Activated CD4-positive, alpha-beta T cell treated with anti-CD3 and anti-CD28 coated beads, Interleukin-2, amount 50 U/mL, for 4 hours (primary cell): ENCODE measurements around the gene MLXIPL.
"Not testable (repeated sequence)": the region's sequence is repeated elsewhere in the genome, so short reads cannot be mapped to it uniquely, and the experiment has no call there.

Source experiments
- DNase-seq, 2 experiments: peaks; one replicate each; pipeline ENCODE4 v3.0.0-alpha.2; 2020

MLXIPL gene

GRCh38 chr7:73611017-73611555 lies 13.2 kb downstream of the MLXIPL start:
- no peak for DNase-seq

DNA sequence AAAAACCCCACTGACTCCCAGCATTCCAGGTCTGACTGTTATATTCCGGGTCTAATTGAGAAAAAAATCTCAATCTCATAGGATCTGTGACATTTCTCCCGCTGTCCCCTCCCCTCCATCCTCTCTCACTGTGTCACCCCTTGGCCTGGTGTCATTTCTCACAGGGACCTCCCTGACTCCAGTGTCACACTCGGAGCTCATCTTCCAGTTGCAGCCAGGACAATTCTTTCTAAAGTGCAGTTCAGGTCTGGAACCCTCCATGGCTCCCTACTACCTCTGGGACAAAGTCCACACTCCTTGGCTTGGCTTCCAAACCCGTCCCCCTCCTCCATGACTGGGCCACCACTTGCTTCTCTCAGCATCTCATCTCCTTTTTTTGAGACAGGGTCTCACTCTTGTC lies 14.2 kb downstream of the MLXIPL start:
- no peak for DNase-seq

DNA sequence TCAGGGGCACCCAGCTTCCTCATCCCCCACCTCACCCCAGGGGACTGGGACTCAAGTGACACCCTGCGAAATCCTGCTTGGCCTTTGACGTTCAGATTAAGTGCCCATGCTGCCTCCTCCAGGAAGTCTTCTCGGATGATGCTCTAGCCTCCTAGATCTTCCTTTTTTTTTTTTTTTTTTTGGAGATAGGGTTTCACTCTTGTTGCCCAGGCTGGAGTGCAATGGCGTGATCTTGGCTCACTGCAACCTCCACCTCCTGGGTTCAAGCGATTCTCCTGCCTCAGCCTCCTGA lies 16.7 kb downstream of the MLXIPL start:
- not testable (repeated sequence) for DNase-seq

GRCh38 chr7:73606801-73607691 lies 17.3 kb downstream of the MLXIPL start:
- DNase-seq: peak; percentile 59 to 61

DNA sequence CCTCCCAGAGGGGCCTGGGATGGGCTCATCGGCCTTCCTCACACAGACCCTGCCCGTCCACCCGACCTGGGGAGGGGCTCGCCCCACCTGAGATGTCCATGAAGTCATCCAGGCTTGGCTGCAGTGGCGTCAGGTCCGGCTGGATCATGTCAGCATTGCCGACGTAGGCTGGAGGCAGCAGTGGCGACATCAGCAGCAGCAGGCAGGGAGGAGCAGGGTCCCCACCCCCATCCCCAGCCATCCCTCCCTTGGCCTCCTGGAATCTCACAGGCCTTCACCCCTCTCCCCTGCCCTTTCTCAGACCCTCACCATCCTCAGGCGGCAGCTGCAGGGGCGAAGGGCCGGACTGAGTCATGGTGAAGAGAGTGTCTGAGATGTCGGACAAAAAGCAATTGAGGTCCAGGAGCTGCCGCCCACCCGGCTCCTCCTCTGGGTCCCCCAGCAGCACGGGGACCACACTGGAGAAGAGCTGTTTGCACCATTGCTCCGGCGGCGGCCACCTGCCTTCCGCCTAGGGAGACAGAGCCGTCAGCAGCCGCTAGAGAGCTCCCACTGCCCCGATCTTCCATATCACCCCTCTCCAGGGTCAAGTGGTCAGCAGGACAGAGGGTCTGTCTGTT lies 18.6 kb downstream of the MLXIPL start:
- no peak for DNase-seq

DNA sequence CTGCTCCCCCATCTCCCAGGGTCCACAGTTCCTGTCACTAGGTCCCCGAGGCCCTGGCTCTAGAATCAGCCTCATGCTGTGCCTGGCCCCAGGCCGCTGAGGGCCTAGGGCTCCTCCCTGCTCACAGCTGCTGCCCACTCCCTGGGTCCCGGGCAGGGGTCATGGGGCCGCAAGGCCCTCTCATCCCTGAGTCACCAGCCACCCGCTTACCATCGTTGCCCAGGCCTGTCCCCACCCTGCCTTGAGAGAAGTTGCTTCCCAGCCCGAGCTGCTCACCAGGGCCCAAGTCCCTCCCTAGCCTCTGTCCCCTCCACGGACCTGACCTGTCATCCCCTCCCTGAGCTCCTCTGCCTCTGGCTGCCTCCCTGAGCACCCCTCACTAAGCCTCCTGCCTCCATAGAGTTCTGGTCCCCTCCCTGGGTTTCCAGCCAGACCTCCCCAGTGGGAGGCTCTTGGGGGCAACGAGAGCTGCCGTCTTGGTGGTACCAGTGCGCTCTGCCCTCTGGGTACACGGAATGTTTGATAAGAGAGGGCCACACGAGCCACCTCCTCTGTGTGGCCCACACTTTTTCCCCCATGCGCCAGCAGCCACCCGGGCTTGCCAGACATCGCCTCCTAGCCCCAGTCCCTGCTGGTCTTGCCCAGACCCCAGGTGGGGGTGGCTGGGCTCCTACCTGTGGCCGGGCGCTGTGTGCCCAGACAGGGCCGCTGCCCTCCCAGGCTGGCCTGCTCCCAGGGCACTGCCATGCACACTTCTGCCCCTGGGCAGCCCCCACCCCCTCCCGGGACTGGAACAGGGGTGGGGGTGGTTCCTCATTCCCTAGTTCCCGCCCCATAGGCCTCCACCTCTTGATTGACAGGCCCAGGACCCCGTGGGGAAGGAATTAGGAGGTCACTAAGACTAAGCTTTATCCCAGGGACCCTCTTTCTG lies 21.3 kb downstream of the MLXIPL start:
- no peak for DNase-seq

- no peak for DNase-seq
Observed at GRCh38 chr7:73599916-73600315, 24.4 kb downstream of the MLXIPL start.

DNA sequence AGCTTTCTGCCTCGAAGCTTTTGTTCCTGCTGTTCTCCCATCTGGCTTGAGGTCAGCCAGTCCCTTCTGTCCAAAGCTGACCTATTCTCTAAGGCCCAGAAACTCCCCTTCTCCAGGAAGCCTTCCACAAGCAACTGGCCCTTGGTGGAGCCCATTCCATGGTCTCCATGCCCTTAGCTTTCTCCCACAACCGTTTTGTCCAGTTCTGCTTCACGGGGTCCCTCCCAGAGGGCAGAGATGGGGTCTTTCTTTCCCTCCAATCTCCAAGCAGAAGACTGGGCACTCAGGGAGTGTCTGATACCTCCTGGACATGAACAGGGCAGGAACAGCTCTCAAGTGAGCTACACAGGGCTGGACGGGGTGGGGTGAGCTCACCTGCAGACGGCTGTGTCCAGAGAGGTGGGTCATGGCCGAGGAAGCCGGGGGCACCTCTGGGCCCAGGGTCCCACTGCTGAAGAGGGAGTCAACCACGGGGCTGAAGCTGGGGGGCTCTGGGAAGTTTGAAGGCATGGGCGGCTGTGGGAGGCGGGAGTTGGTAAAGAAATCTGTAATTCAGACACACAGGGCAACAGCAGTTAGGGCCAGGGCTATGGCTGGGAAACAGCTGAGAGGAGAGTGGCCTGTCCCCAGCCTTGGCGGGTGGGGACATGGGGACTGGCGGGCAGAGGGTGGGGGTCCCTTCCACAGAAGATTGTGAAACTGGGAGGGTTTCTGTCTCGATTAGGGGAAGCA lies 25.0 kb downstream of the MLXIPL start:
- no peak for DNase-seq

GRCh38 chr7:73597978-73598782 lies 26.1 kb downstream of the MLXIPL start:
- DNase-seq: no peak

DNA sequence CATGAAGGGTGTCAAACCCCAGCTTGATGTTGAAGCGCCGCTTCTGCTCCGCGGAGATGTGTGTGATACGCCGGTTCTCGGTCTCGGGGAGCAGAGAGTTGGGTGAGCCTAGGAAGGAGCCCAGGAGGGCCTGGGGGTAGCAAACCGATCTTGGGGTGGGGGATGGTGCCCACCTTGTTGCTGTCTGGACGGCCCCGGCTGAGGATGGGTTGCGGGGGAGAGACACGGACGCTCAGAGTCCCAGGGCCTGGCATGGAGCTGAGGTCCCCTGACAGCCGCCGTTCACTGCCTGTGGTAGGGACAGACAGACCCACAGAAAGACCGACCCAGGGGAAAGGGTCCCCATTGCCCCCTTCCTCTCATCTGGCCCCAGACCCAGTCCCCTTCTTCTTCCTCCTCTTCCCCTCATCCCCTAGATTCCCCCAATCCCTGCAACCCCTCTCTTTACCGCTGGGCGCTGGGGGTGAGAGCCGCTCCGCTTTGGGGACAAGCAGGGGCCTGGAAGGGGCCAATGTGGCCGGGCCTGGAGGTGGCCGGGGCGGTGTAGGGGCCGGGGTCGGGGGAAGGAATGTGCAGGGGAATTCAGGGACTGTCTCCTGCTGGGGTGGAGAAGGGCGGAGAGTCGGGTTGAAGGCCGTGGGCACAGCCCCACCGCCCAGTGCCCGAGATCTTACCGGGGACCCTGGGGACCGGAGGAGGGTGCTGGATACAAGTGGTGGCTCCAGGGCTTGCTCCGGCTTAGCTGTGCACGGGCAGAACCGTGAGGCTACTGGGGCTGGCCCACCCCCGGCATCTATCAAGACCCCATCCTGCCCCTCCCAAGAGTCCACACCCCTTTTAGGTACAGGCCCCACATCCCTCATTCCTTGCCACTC lies 27.9 kb downstream of the MLXIPL start:
- no peak for DNase-seq

GRCh38 chr7:73595358-73595757 lies 29.0 kb downstream of the MLXIPL start:
- DNase-seq: no peak

DNA sequence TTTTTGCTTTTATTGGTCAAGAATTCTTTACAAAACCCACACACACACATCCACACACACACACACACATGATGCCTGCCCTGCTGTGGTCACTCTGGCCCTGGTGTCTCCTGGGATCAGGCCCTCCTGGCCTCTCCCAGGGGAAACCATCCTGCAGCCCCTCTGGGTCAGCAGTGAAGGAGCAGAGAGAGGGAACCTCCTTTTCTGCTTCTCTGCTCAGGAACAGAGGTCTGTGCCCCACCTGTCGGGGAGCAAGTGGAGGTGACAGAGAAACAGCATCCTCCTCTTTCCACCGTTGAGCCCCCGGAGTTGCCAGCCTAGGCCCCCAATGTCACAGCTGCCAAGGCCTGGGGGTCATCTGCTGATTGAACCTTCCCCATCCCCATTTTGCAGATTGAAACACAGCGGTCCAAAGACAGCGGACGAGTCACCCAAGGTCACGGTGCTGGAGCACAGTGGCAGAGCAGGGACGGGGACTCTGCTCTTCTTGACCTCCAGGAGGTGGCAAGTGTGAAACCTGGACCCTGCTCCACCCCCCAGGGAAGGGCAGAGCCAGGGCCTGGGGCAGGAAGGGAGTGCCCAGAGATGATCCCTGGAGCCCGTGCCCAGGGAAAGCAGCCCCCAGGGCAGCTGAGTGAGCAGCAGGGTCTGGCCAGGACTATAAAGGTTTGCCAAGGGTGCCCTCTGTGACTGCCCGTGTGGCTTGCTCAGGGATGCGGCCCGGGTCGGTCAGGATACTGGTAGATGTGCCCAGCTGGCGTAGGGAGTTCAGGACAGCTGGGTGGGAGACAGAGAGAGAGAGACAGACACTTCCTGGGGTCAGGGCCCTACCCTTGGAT lies 30.9 kb downstream of the MLXIPL start:
- no peak for DNase-seq

DNA sequence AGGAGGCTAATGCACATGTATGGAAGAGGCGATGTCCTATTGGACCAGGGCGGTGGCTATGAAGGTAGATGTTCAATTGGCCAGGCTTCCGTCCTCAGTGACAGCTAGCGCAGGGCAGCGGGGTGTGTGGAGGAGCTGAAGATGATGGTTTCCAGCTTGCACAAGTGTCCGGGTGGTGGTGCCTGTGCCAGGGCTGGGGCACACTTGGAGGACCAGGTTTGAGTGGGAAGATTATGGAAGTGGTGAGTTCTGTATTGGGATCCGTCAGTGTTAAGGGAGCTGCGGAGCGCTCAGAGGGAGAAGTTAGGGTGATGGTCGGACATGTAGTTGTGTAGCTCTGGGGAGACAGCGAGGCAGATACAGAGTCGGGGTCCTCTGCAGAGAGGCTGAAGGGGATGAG lies 37.4 kb downstream of the MLXIPL start:
- no peak for DNase-seq

DNA sequence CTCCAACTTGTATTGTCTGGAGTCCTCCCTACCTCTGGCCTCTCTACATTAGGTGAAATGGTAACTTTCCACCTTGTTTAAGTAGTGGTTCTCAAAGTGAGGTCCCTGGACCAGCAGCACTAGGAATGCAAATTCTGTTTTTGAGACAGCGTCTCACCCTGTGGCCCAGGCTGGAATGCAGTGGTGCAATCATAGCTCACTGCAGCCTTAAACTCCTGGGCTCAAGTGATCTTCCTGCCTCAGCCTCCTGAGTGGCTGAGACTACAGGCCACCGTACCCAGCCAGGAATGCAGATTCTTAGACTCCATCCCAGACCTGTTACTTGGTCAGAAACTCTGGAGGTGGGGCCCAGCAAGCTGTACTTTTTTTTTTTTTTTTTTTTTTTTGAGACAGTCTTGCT lies 39.1 kb downstream of the MLXIPL start:
- no peak for DNase-seq

GRCh38 chr7:73582664-73583202 lies 41.6 kb downstream of the MLXIPL start:
- DNase-seq: no peak

DNA sequence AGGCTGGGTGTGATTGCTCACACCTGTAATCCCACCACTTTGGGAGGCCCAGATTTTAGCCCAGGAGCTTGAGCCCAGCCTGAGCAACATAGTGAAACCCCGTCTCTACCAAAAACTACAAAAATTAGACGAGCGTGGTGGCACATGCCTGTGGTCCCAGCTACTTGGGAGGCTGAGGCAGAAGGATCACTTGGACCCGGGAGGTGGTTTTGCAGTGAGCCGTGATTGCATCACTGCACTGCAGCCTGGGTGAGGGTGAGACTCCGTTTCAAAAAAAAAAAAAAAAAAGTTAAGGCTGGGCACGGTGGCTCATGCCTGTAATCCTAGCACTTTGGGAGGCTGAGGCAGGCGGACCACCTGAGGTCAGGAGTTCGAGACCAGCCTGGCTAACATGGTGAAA lies 43.3 kb downstream of the MLXIPL start:
- not testable (repeated sequence) for DNase-seq

DNA sequence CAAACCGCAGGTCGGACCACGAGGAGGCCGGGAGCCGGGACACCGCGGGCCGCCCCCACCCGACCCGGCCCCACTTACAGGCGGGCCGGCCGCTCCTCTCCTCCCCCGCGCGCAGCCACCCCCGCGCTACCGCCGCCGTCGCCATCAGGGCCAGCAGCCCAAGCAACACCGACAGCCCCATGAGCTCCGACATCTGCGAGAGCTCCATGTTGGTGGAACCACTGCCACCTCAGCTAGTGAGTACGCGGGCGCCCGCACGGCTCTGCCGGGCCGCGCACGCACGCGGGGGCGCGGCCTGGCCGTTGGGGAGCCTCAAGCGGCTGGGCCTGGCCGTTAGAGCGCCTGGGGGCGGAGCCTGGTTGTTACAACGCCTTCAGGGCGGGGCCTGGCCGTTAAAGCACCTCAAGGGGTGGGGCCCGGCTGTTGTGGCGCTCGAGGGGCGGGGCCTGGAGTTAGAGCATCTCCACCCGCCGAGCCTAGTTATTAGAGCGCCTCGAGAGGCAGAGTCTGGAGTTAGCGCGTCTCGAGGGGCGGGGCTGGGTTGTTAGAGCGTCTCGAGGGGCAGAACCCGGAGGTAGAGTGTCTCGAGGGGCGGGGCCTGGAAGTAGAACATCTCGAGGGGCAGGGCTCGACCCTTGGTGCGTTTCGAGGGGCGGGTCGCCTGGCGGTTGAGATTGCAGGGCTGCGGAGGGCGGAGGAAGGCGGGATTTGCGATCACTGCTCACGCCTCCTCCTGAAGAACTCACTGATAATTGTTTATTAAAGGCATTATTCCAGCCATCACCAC lies 45.8 kb downstream of the MLXIPL start, which contains the start of gene TBL2:
TSS of gene TBL2 (minus strand) at position 238 of the 787 bp plus-strand sequence. CDS start at position 208, 30 bp downstream.
- peak; percentile 98 for DNase-seq

DNA sequence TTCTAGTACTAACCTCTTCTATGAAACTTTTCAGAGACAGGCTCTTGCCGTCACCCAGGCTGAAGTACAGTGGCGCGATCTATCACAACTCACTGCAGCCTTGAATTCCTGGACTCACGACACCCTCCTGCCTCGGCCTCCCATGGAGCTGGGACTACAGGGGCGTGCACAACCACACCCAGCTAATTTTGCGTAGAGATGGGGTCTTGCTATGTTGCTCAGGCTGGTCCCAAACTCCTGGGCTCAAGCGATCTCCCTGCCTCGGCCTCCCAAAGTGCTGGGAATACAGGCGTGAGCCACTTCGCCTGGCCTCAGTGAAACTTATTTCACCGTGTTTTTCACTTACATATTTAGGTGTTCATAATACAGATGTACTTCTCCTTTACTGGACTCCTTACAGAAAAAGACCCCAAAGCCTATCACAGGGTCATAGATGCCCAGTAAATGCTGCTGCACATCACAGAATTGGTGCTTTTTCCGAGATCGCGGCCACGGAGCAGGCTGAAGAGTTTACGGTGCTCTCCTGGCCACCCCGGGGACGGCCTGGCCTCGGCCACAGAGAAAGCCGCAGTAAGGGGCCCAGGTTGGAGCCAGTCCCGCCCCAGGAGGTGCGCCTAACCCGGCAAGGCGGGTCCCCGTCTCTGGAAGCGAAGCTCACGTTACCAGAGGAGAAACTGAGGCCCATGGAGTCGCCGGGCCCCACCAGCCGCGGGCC lies 46.5 kb downstream of the MLXIPL start:
- DNase-seq: no peak
